Spleen (tissue), 11 donors: ENCODE data around the gene CYB561. TPM values are rescaled to one million over a fixed set of nuclear protein-coding genes. Genes with fewer than 3 reads are reported as not detected.

Experiments
- DNase-seq: peaks from one replicate; pipeline ENCODE4 v3.0.0-alpha.2; 2020
- H3K27ac ChIP-seq, 8 donors: fragments of 200-600 bp; sonication (generic) in 7 of 8; 1 replicate in 4 of 8; 2 replicates in 4 of 8; pipeline versions ENCODE4 v1.5.0 to v1.8.0; 2016 to 2021; ENCODE audit warnings: inconsistent platforms in 4 of 8, mild to moderate bottlenecking in 4 of 8, moderate library complexity in 1 of 8
- H3K27me3 ChIP-seq, 7 donors: fragments of 200-600 bp; sonication (generic) in 6 of 7; replicated peaks in 1 of 7; 1 replicate in 4 of 7; 2 replicates in 3 of 7; pipeline versions ENCODE4 v1.5.0 to v1.8.0; 2016 to 2021; ENCODE audit warnings: inconsistent platforms in 3 of 7, mild to moderate bottlenecking in 1 of 7
- H3K36me3 ChIP-seq, 6 donors: fragments of 200-600 bp; sonication (generic) in 5 of 6; 1 replicate in 4 of 6; 2 replicates in 2 of 6; pipeline versions ENCODE4 v1.5.0 to v1.8.0; 2016 to 2021; ENCODE audit warnings: inconsistent platforms in 2 of 6
- H3K4me1 ChIP-seq, 6 donors: fragments of 200-600 bp; sonication (generic) in 5 of 6; 1 replicate in 3 of 6; 2 replicates in 3 of 6; pipeline versions ENCODE4 v1.5.0 to v1.8.0; 2016 to 2021; ENCODE audit warnings: inconsistent platforms in 3 of 6
- H3K4me3 ChIP-seq, 8 donors: fragments of 200-600 bp; sonication (generic) in 7 of 8; 1 replicate in 4 of 8; 2 replicates in 4 of 8; pipeline versions ENCODE4 v1.5.0 to v1.8.0; 2016 to 2021; ENCODE audit warnings: inconsistent platforms in 4 of 8, mild to moderate bottlenecking in 4 of 8, moderate library complexity in 2 of 8
- H3K9me3 ChIP-seq, 8 donors: fragments of 200-600 bp; sonication (generic) in 7 of 8; 1 replicate in 4 of 8; 2 replicates in 4 of 8; pipeline versions ENCODE4 v1.5.0 to v1.8.0; 2016 to 2021; ENCODE audit warnings: inconsistent platforms in 4 of 8
- CTCF ChIP-seq, 11 experiments: fragments of 200-600 bp in 7 of 11; fragments of 450-650 bp in 4 of 11; sonication (generic) in 4 of 11; IDR thresholded peaks in 8 of 11; conservative IDR thresholded peaks in 3 of 11; 1 replicate in 7 of 11; 2 replicates in 4 of 11; pipeline versions ENCODE4 v1.4.0 to v1.8.0; 2016 to 2021; ENCODE audit warnings: antibody characterized with exemption in 11 of 11, inconsistent platforms in 4 of 11, mild to moderate bottlenecking in 1 of 11
- POLR2A ChIP-seq, 3 donors: fragments of 450-650 bp; IDR thresholded peaks; one replicate each; pipeline ENCODE4 v1.5.1; 2017; ENCODE audit warnings: antibody characterized with exemption in 3 of 3, mild to moderate bottlenecking in 1 of 3
- POLR2AphosphoS5 ChIP-seq, 3 donors: sonication (generic); formaldehyde crosslinking; IDR thresholded peaks; one replicate each; pipeline ENCODE4 v1.5.1; 2017; ENCODE audit warnings: antibody characterized with exemption in 3 of 3
- WGBS, 5 donors: extraction: QIAGEN DNeasy Blood & Tissue Kit in 3 of 5; methylation state at CpG; one replicate each; pipeline versions ENCODE4 v1.1.5 to v1.1.7; 2013 to 2018; 5-methylcytosine and 5-hydroxymethylcytosine counted together
- intact Hi-C: fragments of 100-400 bp; cut with DNase I; formaldehyde crosslinking; loops from one replicate; pipeline ENCODE4 v1.15.0; 2023; ENCODE audit warnings: low total_unique reads
- polyA plus RNA-seq, 3 donors: library from polyadenylated mRNA; stranded (reverse); fragments of 200-250 nt; gene quantifications; one replicate each; pipeline ENCODE4 v1.2.1, GENCODE V29; 2013
- total RNA-seq, 7 donors: library from RNA; depleted of rRNA in 3 of 7; stranded (reverse); fragments of >200 nt in 3 of 7; fragmentation: NEBNext Ultra II Directional in 4 of 7; extraction: Animal tissue kit (Norgen Biotek cat#: 25700) in 4 of 7; gene quantifications; one replicate each; pipeline versions ENCODE4 v1.1.0 to v1.2.1, GENCODE V29; 2016 to 2021
- donor health status: healthy with polysubstance abuse.
- donor health status: DM: no; HTN: no; CAD: no; lungs with moderate emphysema.
- donor health status: DM: no; HTN: no; CAD: no.
- donor health status: Bipolar disorder and iron deficiency.
- donor health status: healthy.
- donor health status: DM: no; HTN: no; CAD: no.
- donor health status: DM: yes; HTN: yes; CAD: no.

Gene CYB561
- total and polyA plus RNA-seq, 10 donors, result 2.6 to 36.4 (median 12.6) TPM

GRCh38 chr17:63398680-63399079 lies 47.4 kb downstream of the CYB561 start:
- H3K36me3 ChIP-seq, result peaks cover 0 to 23% (median 0%) of the 10 kb centered on the region in 6 donors
- H3K9me3 ChIP-seq, result no peaks in the 10 kb centered on the region
- peaks cover 0 to 22% (median 14%) of the 10 kb centered on the region in 6 donors for H3K4me1 ChIP-seq
- H3K27ac ChIP-seq, result no peak overlapping the region
- no peak overlapping the region for H3K4me3 ChIP-seq
- WGBS, 5 donors, result 63 to 68% (median 65%) methylated on average over 4 of the region's 4 CpGs
- no peaks in the 10 kb centered on the region for H3K27me3 ChIP-seq
- DNase-seq, result no peak
- intact Hi-C loops, result no loop called here
- TF ChIP-seq POLR2AphosphoS5 (IDR thresholded peaks at IDR 0.05) (no peak), POLR2A (IDR thresholded peaks at IDR 0.05) (no peak), CTCF (IDR thresholded peaks at IDR 0.05 in 8 of 11, conservative IDR thresholded peaks at IDR 0.05 in 3 of 11) (no peak)

- Histone ChIP-seq H3K4me1 (peaks cover 0 to 22% (median 14%) of the 10 kb centered on the region in 6 donors), H3K36me3 (peaks cover 0 to 25% (median 0%) of the 10 kb centered on the region in 6 donors), H3K9me3 (no peaks in the 10 kb centered on the region), H3K27ac (no peak overlapping the region), H3K4me3 (no peak overlapping the region), H3K27me3 (no peaks in the 10 kb centered on the region)
- TF ChIP-seq POLR2A (IDR thresholded peaks at IDR 0.05) (no peak), CTCF (IDR thresholded peaks at IDR 0.05 in 8 of 11, conservative IDR thresholded peaks at IDR 0.05 in 3 of 11) (no peak)
- intact Hi-C loops, result no loop called here
- WGBS, 5 donors, result 78 to 91% (median 84%) methylated on average over 5 to 6 of the region's 6 CpGs
- no peak for DNase-seq
Observed at GRCh38 chr17:63395075-63395805, 50.9 kb downstream of the CYB561 start.

- Histone ChIP-seq H3K27me3 (no peaks in the 10 kb centered on the region), H3K4me3 (no peak overlapping the region), H3K36me3 (peaks cover 0 to 27% (median 4%) of the 10 kb centered on the region in 6 donors), H3K9me3 (no peaks in the 10 kb centered on the region), H3K27ac (no peak overlapping the region), H3K4me1 (no peaks in the 10 kb centered on the region)
- intact Hi-C loops, result no loop called here
- DNase-seq, result no peak
- 79 to 95% (median 91%) methylated on average over 5 of the region's 5 CpGs for WGBS, 5 donors
- TF ChIP-seq POLR2A (IDR thresholded peaks at IDR 0.05), result no peak
- TF ChIP-seq CTCF (IDR thresholded peaks at IDR 0.05 in 8 of 11, conservative IDR thresholded peaks at IDR 0.05 in 3 of 11), result no peak
- TF ChIP-seq POLR2AphosphoS5 (IDR thresholded peaks at IDR 0.05), result no peak
Observed at GRCh38 chr17:63390090-63390489, 56.0 kb downstream of the CYB561 start.

- intact Hi-C loops, result no loop called here
- H3K27me3 ChIP-seq, result no peaks in the 10 kb centered on the region
- 79 to 84% (median 82%) methylated on average over 4 of the region's 4 CpGs for WGBS, 5 donors
Observed at GRCh38 chr17:63387656-63388340, 58.3 kb downstream of the CYB561 start.

More at GRCh38 chr17:63387656-63388340, 58.3 kb downstream of the CYB561 start:
- H3K4me3 ChIP-seq, result no peak overlapping the region
- no peak overlapping the region for H3K27ac ChIP-seq
- TF ChIP-seq POLR2A (IDR thresholded peaks at IDR 0.05), result no peak
- no peak for TF ChIP-seq POLR2AphosphoS5 (IDR thresholded peaks at IDR 0.05)
- TF ChIP-seq CTCF (IDR thresholded peaks at IDR 0.05 in 8 of 11, conservative IDR thresholded peaks at IDR 0.05 in 3 of 11), result no peak
- no peaks in the 10 kb centered on the region for H3K4me1 ChIP-seq
- DNase-seq, result no peak
- H3K36me3 ChIP-seq, result peaks cover 0 to 27% (median 4%) of the 10 kb centered on the region in 6 donors
- H3K9me3 ChIP-seq, result no peaks in the 10 kb centered on the region
